Measurements from ENCODE around the gene ERMP1.

ERMP1 gene

GRCh38 chr9:5854063-5854790 is 21.3 kb upstream of the ERMP1 start:
- no peak for DNase-seq (ENCODE audit: low read depth, low spot score)

DNA sequence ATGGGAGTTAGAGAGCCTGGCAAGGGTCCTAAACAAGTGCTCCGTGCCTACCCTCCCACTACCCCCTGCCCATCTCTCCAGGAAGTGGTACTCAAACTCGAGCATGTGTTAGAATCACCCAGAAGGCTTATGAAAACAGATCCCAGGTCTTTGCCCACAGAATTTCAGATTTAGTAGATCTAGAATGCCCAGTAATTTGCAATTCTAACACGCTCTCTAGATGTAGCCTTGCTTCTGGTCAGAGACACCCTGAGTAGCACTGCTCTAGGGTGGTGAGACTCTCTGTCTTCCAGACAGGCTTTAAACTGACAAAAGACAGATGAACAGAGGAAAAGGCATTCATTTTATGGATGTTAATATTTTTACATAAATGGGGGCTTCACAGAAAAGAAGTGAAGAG is 20.7 kb upstream of the ERMP1 start:
- no peak for DNase-seq (ENCODE audit: low read depth, low spot score)

DNA sequence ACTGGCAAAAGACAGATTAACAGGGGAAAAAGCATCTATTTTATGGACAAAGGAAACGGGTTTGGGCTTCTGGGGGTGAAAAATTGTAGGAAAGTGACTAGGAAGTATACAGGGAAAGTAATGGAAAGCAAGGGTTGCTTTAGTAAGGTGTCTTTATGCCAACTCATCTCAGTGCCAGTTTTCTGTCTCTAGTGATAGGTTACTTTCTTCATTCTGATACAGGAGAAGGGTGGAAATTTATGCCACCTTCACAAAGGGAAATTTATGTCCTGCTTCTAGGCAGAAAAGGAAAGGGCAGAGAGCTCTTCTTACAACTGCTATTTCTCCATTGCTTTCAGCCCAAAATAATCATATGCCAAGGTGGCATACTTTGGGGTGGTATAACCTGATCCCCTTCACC is 20.1 kb upstream of the ERMP1 start:
- DNase-seq (ENCODE audit: low read depth, low spot score) = no peak

DNA sequence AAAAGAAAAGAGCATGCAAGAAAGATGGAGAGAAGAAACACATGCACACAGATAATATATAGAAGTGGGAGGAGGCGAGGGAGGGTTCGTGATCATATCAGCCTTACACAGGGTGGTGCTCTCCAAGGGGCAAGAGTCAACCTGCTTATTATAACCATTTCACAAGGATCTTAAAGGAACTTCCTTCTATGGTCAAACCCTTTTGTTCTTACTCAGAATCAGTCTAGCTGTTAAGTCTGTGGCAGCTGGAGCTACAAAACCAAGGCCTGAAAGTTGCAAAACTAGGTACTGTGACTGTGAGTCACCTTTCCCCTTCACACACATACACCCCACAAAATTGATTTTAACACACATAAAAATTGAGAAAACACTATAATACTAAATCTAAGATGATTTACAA is 18.5 kb upstream of the ERMP1 start:
- no peak for DNase-seq (ENCODE audit: low read depth, low spot score)

GRCh38 chr9:5850724-5851122 is 17.8 kb upstream of the ERMP1 start:
- DNase-seq (ENCODE audit: low read depth, low spot score) = no peak

GRCh38 chr9:5848372-5848882 is 15.5 kb upstream of the ERMP1 start:
- DNase-seq (ENCODE audit: low read depth, low spot score) = no peak

- no peak for DNase-seq (ENCODE audit: low read depth, low spot score)
Observed at GRCh38 chr9:5846501-5846921, 13.6 kb upstream of the ERMP1 start.

GRCh38 chr9:5846096-5846495 is 13.2 kb upstream of the ERMP1 start:
- no peak for DNase-seq (ENCODE audit: low read depth, low spot score)

DNA sequence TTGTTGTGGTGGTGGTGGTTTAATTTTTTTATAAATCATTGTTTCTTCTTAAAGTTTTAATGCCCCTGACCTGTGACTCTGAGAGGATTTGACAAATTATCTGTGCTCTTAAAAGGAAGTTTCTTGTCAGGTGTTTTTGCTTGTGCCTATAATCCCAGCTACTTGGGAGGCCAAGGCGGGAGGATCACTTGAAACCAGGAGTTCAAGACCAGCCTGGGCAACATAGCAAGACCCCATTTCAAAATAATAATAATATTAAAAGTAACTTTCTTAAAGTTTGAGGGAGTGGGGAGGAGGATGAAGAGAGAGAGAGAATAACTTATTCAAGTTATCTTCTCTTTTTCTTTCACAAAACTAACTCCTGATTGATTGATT is 12.2 kb upstream of the ERMP1 start:
- DNase-seq (ENCODE audit: low read depth, low spot score) = no peak

DNA sequence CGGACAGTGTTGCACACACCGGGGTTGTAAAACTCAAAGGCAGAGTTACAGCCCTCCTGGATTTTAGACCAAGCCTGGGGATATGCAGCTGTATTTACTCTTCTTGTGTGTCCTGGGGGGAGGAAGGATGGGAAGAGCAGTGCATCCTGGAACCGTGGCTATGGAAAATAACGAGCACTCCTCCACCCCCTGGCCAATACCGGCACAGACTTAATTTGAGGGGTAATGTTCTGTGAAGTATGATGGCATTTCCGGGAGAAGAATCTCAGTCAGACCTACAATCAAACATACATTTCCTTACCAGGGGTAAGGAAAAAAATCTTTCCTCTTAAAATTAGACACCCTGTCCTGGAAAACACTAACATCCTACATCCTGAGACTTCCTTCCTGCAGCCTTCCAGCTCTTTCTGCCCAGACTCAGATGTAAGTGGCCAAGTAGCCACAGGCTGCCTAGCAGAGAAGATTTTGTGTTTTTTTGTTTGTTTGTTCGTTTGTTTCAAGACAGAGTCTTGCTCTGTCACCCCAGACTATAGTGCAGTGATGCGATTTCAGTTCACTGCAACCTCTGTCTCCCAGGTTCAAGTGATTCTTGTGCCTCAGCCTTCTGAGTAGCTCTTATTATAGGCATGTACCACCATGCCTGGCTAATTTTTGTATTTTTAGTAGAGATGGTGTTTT is 11.0 kb upstream of the ERMP1 start:
- DNase-seq (ENCODE audit: low read depth, low spot score) = no peak

GRCh38 chr9:5842929-5843793 is 10.2 kb upstream of the ERMP1 start:
- DNase-seq (ENCODE audit: low read depth, low spot score) = no peak

DNA sequence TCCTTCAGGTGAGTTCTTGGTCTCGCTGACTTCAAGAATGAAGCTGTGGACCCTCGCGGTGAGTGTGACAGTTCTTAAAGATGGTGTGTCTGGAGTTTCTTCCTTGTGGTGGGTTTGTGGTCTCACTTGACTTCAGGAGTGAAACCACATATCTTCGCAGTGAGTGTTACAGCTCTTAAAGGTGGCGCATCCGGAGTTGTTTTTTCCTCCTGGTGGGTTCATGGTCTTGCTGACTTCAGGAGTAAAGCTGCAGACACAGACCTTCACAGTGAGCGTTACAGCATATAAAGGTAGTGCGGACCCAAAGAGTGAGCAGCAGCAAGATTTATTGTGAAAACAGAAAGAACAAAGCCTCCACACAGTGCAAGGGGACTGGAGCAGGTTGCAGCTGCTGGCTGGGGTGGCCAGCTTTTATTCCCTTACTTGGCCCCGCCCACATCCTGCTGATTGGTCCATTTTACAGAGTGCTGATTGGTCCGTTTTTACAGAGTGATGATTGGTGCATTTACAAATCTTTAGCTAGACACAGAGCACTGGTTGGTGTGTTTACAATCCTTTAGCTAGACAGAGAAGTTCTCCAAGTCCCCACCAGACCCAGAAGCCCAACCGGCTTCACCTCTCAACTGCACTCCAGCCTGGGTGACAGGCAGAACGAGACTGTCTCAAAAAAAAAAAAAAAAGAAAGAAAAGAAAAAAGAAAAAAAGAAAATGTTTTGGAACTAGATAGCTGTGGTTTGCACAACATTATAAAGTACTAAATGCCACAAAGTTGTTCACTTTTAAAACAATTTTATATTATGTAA is 9.1 kb upstream of the ERMP1 start:
- peak; percentile 30 for DNase-seq (ENCODE audit: low read depth, low spot score)

GRCh38 chr9:5840788-5841187 is 7.9 kb upstream of the ERMP1 start:
- no peak for DNase-seq (ENCODE audit: low read depth, low spot score)

DNA sequence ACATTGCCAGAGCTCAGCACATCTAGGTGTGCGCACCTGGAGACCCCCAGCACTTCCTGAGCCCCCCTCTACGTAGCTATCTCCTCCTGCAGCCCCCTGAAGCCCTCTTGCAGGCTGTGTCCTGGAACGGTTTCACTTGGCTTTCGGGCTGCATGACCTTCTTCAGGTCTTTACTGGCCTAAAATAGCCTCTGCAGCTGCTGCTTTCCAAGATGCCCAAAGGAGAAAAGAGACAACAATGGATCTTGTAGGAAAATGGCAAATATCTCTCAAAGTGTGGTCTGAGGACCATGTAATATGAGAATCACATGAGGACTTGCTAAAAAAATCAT is 6.6 kb upstream of the ERMP1 start:
- DNase-seq (ENCODE audit: low read depth, low spot score) = no peak

GRCh38 chr9:5838884-5839571 is 6.1 kb upstream of the ERMP1 start:
- DNase-seq (ENCODE audit: low read depth, low spot score) = no peak

- no peak for DNase-seq (ENCODE audit: low read depth, low spot score)
Observed at GRCh38 chr9:5835808-5836207, 2.9 kb upstream of the ERMP1 start.

- DNase-seq (ENCODE audit: low read depth, low spot score) = no peak
Observed at GRCh38 chr9:5834214-5834613, 1.3 kb upstream of the ERMP1 start.

- no peak for DNase-seq (ENCODE audit: low read depth, low spot score)
Observed at GRCh38 chr9:5832071-5832537, 813 bp downstream of the ERMP1 start.

- DNase-seq (ENCODE audit: low read depth, low spot score) = no peak
Observed at GRCh38 chr9:5825895-5826622, 6.9 kb downstream of the ERMP1 start.

GRCh38 chr9:5825223-5825622 is 7.7 kb downstream of the ERMP1 start:
- DNase-seq (ENCODE audit: low read depth, low spot score) = no peak
